HepG2 (cell line): ENCODE data around the gene DDX19B. TPM values are rescaled to one million over a fixed set of nuclear protein-coding genes. Genes with fewer than 3 reads are reported as not detected.

Experiments
- AFF4 ChIP-seq: sonication (generic); formaldehyde crosslinking; IDR thresholded peaks from 2 replicates; pipeline ENCODE4 v1.4.0; 2020; ENCODE audit warnings: missing genetic modification reagents
- ARNT ChIP-seq: fragments of 450-650 bp; IDR thresholded peaks from 2 replicates; pipeline ENCODE4 v1.6.1; 2017
- ATAD3A ChIP-seq: sonication (generic); formaldehyde crosslinking; IDR thresholded peaks from 2 replicates; pipeline ENCODE4 v1.4.0; 2020; ENCODE audit warnings: missing genetic modification reagents
- ATF1 ChIP-seq: IDR thresholded peaks from 2 replicates; pipeline ENCODE4 v1.6.1; 2016; ENCODE audit warnings: mild to moderate bottlenecking, control low read depth
- CEBPG ChIP-seq: IDR thresholded peaks from 2 replicates; pipeline ENCODE4 v1.6.1; 2016
- GPN1 ChIP-seq: sonication (generic); formaldehyde crosslinking; IDR thresholded peaks from 2 replicates; pipeline ENCODE4 v1.5.1; 2020; ENCODE audit warnings: missing genetic modification reagents, borderline replicate concordance
- HES4 ChIP-seq: sonication (generic); formaldehyde crosslinking; IDR thresholded peaks from 2 replicates; pipeline ENCODE4 v1.9.0; 2021; ENCODE audit warnings: mild to moderate bottlenecking, missing genetic modification reagents, borderline replicate concordance
- HNRNPH1 ChIP-seq: fragments of 200-400 bp; formaldehyde crosslinking; optimal IDR thresholded peaks from 2 replicates; pipeline ENCODE3; 2017; ENCODE audit warnings: mild to moderate bottlenecking, low read depth, low read length
- IRX3 ChIP-seq: sonication (generic); formaldehyde crosslinking; IDR thresholded peaks from 2 replicates; pipeline ENCODE4 v1.8.1; 2023; ENCODE audit warnings: mild to moderate bottlenecking, low read depth, missing genetic modification reagents, borderline replicate concordance
- LRRFIP1 ChIP-seq: sonication (generic); formaldehyde crosslinking; conservative IDR thresholded peaks from 2 replicates; pipeline ENCODE4 v1.4.0; 2020; ENCODE audit warnings: missing genetic modification reagents
- MZF1 ChIP-seq: sonication (generic); formaldehyde crosslinking; IDR thresholded peaks from 2 replicates; pipeline ENCODE4 v1.8.1; 2023; ENCODE audit warnings: mild to moderate bottlenecking, missing genetic modification reagents, borderline replicate concordance
- NCOA5 ChIP-seq: sonication (generic); formaldehyde crosslinking; IDR thresholded peaks from 2 replicates; pipeline ENCODE4 v1.4.0; 2020; ENCODE audit warnings: missing genetic modification reagents
- ONECUT2 ChIP-seq: sonication (generic); formaldehyde crosslinking; IDR thresholded peaks from 2 replicates; pipeline ENCODE4 v1.4.0; 2020; ENCODE audit warnings: missing genetic modification reagents
- RORA ChIP-seq: sonication (generic); formaldehyde crosslinking; IDR thresholded peaks from 2 replicates; pipeline ENCODE4 v1.5.0; 2020; ENCODE audit warnings: mild to moderate bottlenecking, missing genetic modification reagents, moderate library complexity
- SUZ12 ChIP-seq: fragments of 150-350 bp; IDR thresholded peaks from 2 replicates; pipeline ENCODE4 v1.6.1; 2014; ENCODE audit warnings: low read depth, low read length
- ZKSCAN1 ChIP-seq: fragments of 150-350 bp; IDR thresholded peaks from 2 replicates; pipeline ENCODE4 v1.6.1; 2014; ENCODE audit warnings: low read length
- ZNF18 ChIP-seq: sonication (generic); formaldehyde crosslinking; IDR thresholded peaks from 2 replicates; pipeline ENCODE4 v1.8.0; 2022; ENCODE audit warnings: mild to moderate bottlenecking, missing genetic modification reagents; ENCODE audit not compliant: insufficient replicate concordance
- ZNF382 ChIP-seq: sonication (generic); formaldehyde crosslinking; IDR thresholded peaks from 2 replicates; pipeline ENCODE4 v1.5.0; 2020; ENCODE audit warnings: missing genetic modification reagents, mild to moderate bottlenecking, borderline replicate concordance
- ZNF446 ChIP-seq: sonication (generic); formaldehyde crosslinking; IDR thresholded peaks from 2 replicates; pipeline ENCODE4 v1.5.0; 2020; ENCODE audit warnings: mild to moderate bottlenecking, missing genetic modification reagents
- ZNF775 ChIP-seq: sonication (generic); formaldehyde crosslinking; IDR thresholded peaks from 2 replicates; pipeline ENCODE4 v1.4.0; 2020; ENCODE audit warnings: missing genetic modification reagents, mild to moderate bottlenecking, moderate library complexity, borderline replicate concordance
- ZSCAN25 ChIP-seq: sonication (generic); formaldehyde crosslinking; IDR thresholded peaks from 2 replicates; pipeline ENCODE4 v1.8.0; 2022; ENCODE audit warnings: mild to moderate bottlenecking, missing genetic modification reagents
- polyA plus RNA-seq, 8 experiments: library from polyadenylated mRNA; depleted of rRNA in 3 of 8; stranded (reverse) in 7 of 8; unstranded in 1 of 8; fragments of >200 nt; fragmentation: Illumina TruSeq in 4 of 8; extraction: Trizol in 4 of 8; gene quantifications; 2 replicates each; pipeline versions ENCODE4 v1.2.1 to v1.2.3, GENCODE V29; 2011 to 2016; ENCODE audit warnings: low read depth in 4 of 8, missing spikeins in 1 of 8, mixed read lengths in 1 of 8; ENCODE audit not compliant: insufficient read depth in 1 of 8
- total RNA-seq, 5 experiments: library from RNA; depleted of rRNA; stranded (reverse); fragments of >200 nt; fragmentation: Illumina TruSeq; extraction: Trizol; gene quantifications; 2 replicates each; pipeline ENCODE4 v1.2.3, GENCODE V29; 2016; ENCODE audit warnings: low read depth in 1 of 5

DDX19B gene
- total and polyA plus RNA-seq, 2 of the 13 experiments (the other 11 are each of a cell fraction or from before 2014, with no cell fraction given): 36.2 to 40.0 TPM

- peak; percentile 92; the same call in 1 of the 2 replicates for TF ChIP-seq GPN1 (CRISPR knock-in tag)
- TF ChIP-seq ATF1 (CRISPR knock-in tag): peak; percentile 97
- TF ChIP-seq LRRFIP1 (CRISPR knock-in tag): no peak
- TF ChIP-seq HES4 (CRISPR knock-in tag): peak; percentile 64
- no peak for TF ChIP-seq HNRNPH1
- TF ChIP-seq ZKSCAN1: no peak
- TF ChIP-seq NCOA5 (CRISPR knock-in tag): no peak
- TF ChIP-seq ONECUT2 (CRISPR knock-in tag): no peak
- peak; percentile 62; the same call in 1 of the 2 replicates for TF ChIP-seq ZSCAN25 (CRISPR knock-in tag)
- TF ChIP-seq ATAD3A (CRISPR knock-in tag): no peak
- no peak for TF ChIP-seq SUZ12
- no peak for TF ChIP-seq AFF4 (CRISPR knock-in tag)
- TF ChIP-seq ZNF775: no peak
- 0 out of 2 replicates have a peak, but pooled peaks have one; percentile 47 for TF ChIP-seq MZF1 (CRISPR knock-in tag)
- no peak for TF ChIP-seq ZNF382 (CRISPR knock-in tag)
- TF ChIP-seq ZNF18: no peak
- TF ChIP-seq ARNT: no peak
- TF ChIP-seq ZNF446: no peak; the same call in 1 of the 2 replicates
- peak; percentile 91 for TF ChIP-seq CEBPG (CRISPR knock-in tag)
- TF ChIP-seq IRX3 (CRISPR knock-in tag): peak; percentile 89; the same call in 1 of the 2 replicates
- TF ChIP-seq RORA (CRISPR knock-in tag): no peak
Observed at GRCh38 chr16:70298988-70299938, at the start of gene DDX19B (continued).
